Activated CD8-positive, alpha-beta memory T cell treated with anti-CD3 and anti-CD28 coated beads, Interleukin-2, amount 50 U/mL, for 24 hours (primary cell): ENCODE data around the gene PREP.
"Not testable (repeated sequence)": the region's sequence is repeated elsewhere in the genome, so short reads cannot be mapped to it uniquely, and the experiment has no call there.

Experiments
- DNase-seq: peaks from one replicate; pipeline ENCODE4 v3.0.0-alpha.2; 2020; ENCODE audit errors: extremely low read depth

PREP gene

DNA sequence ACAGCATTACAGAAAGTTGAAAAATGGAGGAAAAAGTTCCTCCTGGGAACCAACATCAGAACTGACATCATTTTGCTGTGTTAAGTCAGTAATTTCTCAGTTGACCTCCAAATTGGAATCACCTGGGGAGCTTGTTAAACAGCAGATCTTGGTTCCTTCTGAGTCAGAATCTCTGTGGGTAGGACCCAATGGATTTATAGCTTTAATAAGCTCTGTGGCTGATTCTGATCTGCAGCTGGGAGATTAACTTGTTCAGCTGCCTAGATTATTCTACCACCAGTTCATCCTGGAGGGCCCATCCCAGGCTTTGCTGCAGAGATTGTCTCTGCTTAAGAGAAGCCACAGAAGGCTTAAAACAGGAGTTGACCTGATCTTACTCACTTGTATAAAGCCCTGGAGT is 132.4 kb downstream of the PREP start:
- no peak for DNase-seq

DNA sequence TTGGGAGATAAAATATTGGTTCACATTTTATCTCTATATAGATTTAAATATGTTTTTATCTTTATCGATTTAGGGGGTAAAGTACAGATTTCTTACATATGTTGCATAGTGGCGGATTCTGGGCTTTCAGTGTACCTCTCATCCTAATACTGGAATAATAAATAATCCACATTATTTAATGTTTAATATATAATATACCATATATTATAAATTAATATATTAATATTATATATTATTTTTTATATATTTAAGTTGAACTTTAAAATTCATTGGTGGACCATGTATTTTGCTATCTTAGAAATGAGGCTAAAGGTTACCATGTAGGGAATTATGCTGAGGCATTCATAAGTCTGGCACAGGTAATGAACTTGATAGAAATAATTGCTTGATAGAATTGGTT is 133.5 kb downstream of the PREP start:
- DNase-seq: no peak

DNA sequence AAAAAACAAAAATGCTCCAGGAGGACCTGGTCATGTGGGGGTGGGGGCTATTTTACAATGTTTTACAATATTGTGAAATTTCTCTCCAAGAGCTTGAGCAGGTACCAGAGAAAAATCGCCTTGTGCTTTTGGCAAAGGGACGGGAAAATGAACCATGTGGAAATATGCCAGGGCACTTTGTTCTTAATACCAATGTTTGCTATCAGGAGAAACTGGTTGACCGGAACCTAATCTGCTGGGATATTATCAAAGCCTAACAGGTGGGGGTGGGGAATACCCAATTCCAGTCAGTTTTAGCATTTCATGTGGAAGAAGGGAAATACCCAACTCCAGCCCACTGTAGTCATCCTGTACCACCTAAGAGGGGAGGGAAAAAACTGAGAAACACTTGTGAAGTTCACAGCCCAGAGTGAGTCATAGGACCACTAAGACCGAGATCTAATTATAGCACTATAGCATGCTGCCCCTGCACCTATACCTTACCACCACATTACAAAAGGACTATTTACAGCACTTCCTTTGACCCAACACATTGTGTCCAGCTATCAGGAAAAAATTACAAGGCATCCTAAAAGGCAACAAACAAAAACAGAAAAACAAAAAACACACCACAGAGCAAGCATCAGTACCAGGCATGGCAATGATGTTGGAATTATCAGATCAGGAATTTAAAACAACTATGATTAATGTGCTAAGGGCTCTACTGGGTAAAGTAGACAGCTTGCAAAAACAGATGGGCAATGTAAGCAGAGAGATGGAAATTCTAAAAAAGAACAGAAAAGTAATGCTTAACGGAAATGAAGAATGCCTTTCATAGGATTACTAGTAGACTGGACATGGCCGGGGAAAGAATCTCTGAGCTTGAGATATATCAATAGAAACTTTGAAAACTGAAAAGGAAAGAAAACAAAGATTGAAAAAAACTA is 138.9 kb downstream of the PREP start:
- no peak for DNase-seq

DNA sequence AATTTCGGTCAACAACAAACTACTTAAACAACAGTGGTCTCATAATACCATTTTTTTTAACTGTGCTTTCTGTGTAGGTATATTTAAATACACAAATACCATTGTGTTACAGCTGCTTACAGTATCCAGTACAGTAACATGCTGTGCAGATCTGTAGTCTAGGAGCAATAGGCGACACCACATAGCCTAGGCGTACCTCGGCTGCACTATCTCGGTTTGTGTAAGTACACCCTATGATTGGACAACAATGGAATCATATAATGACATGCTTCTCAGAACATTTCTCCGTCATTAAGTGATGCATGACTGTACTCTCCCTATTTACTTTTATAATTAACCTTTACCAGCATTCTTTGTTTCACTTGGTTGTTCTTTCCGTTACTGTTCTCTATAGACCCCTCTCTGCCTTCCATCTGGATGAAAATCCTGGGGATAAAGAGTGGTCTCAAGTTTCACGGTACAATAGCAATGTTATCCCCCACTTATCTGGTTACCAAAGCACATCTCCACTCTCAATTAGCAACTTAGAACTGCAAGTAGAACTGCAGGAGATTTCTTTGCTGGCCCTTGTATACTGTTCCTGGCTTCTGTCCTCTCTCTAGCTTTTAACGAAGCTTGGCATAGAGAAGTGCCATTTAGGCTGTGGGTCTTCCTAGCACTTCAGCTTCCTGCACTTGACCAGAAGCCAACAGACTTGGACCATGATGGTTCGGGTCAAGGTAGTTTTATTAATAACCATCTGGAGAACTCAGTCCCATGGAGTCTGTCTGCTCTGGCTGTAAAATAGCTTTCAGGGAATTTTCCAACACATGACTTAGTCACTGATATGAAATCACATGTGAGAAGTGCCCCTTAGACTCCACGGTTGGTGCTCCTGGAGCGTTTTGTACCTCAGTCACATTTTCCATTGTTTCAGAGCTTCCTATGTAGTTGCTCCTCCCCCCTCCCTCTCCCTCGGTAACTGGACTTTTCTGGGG is 142.7 kb downstream of the PREP start:
- DNase-seq: no peak

DNA sequence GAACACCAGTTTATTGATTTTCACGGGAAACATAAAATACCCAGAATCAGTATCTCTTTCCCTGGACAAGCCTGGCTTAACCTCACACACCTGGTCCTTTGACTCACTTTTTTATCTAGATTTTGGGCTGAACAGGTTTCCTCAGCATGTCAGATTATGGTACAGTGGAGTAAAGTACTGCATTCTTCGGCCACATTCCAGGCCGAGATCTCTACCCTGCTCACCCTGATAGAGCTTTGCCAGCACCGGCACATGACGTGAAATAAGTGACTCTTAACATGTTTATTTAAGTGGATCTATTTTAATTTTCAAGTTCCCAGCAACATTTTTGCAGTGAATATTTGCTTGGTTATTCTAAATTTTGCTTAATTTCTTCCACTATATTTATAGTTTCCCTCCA is 144.1 kb downstream of the PREP start:
- no peak for DNase-seq

DNA sequence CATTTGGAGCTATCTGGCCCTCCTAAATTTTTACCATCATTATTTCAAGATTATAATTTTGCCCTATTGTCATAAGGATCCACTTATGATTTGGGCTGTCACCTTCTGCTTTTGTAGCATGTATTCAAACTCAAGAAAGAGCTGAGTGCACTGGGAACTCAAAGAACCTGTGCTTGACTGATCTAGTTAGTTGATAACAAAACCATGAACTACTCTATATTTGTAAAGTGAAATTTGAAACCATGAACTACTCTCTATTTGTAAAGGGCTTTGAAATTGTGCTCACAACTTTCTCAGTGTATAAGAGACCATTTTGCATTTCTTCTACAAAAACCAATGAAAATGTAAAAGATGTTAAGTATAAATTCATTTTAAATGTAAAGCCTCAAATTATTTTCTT is 145.5 kb downstream of the PREP start:
- no peak for DNase-seq

DNA sequence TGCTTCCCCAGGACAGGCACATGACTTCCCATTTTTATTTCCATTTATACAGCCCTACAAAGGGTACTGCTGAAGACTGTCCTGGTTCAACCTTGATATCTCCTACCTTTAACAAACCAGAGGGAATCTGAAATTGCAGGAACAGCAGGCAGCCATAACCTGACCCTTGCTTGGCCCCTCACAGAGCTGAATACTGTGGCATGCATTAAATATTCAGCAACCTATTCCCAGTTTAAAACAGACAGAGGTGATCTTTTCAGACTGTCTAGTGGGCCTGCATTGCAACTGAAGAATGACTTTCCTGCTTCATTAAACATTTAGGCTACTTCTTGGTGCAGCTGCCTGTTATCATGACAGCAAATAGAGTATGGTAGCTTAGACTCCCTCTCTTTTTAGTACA is 146.3 kb downstream of the PREP start:
- no peak for DNase-seq

DNA sequence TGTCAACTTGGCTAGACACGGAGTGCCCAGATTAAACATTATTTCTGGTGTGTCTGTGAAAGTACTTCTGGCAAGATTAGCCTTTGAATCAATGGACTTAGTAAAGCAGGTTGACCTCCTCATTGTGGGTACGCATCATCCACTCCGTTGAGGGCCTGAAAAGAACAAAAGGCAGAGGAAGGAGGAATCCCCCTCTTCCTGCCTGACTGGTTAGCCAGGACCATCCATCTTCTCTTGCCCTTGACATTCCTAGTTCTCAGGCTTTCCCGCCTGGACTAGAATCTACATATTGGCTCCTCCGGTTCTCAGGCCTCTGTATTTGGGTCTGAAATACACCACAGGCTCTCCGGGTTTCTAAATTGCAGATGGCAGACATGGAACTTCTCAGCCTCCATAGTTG is 149.1 kb downstream of the PREP start:
- DNase-seq: no peak

DNA sequence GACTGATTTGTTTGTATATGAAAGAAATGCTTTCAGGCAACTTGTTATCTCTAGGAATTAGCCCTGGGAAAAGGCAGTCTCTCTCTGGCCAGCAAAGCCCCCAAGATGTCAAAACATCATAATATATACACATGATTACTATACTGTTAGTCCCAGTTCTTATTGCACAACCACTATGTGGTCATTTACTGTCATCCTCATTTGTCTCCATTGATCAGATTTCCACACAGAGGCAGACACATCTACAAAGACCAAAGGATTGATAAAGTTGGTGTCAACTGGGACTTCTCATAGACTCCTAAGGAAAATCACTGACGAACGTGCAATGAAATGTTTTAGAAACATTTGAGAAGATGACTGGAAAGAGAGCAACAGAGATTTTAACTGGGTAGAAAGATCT is 151.2 kb downstream of the PREP start:
- no peak for DNase-seq

DNA sequence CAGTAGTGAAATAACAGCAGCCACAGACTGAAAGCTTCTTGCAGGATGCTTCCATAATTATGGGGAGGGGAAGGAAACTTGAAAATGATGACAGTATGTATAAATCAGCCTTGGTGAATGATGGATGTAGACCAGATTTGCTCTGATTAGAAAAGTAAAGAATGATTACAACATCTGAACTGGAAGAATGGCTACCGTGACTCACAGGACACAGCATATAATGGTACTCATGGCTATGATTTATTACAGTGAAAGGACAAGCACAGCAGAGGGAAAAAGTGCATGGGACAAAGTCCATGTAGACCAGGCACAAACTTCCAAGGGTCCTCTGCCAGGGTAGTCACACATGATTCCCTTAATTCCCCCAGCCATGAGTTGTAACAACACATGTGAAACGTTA is 152.3 kb downstream of the PREP start:
- DNase-seq: no peak

DNA sequence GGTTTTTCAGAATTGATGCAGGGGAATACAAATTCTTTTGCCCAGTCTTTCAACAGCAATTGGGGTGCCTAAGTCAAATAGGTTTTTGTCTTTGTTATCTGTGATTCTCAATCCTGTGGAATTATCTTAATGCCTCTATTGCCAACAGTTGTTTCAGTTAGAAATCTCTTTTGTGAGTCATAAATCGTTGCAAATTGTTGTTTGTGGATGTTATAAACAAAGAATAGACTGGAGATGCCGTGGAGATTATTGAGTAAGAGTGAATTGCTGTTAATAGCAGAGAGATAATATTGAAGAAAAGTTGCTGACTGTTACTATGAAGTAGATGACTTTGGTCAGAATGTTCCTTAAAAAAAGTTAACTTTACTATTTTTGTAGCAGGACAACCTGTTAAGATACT is 159.4 kb downstream of the PREP start:
- DNase-seq: no peak

DNA sequence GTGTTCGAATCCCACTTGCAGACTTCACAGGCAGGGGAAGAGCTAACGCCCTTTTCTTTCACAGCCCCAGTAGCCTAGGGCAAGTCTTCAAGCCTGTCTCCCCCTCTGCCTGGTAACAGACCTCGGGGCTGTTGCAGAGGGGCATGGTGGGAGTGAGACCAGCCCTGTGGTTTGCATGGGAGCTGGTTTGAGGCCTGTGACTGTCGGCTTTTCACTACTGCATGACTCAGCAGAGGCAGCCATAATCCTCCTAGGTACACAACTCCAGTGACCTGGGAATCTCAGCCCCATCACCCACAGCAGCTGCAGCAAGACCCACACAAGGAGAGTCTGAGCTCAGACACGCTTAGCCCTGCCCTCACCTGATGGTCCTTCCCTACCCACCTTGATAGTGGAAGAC is 167.7 kb downstream of the PREP start:
- DNase-seq: no peak

DNA sequence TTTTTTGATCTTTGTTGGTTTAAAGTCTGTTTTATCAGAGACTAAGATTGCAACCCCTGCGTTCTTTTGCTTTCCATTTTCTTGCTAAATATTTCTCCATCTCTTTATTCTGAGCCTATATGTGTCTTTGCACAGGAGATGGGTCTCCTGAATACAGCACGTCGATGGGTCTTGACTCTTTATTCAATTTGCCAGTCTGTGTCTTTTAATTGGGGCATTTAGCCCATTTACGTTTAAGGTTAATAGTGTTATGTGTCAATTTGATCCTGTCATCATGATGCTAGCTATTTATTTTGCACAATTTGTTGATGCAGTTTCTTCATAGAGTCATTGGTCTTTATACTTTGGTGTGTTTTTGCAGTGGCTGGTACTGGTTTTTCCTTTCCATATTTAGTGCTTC is 171.1 kb downstream of the PREP start:
- not testable (repeated sequence) for DNase-seq
